OCI-LY3 (cell line): Measurements from ENCODE around the gene PKHD1.

ENCODE experiments used
- H2AFZ ChIP-seq: fragments of 200-600, 300-600 bp; shearing (Covaris generic); 2 replicates; pipeline ENCODE4 v1.6.0; 2014; ENCODE audit warnings: antibody characterized with exemption, low read depth, low read length
- H3K27ac ChIP-seq: fragments of 200-600, 300-600 bp; sonication (generic); 2 replicates; pipeline ENCODE4 v1.5.1; 2014; ENCODE audit warnings: mild to moderate bottlenecking, low read length, moderate library complexity, mixed read lengths
- H3K27me3 ChIP-seq: fragments of 200-600, 300-600 bp; sonication (generic); 2 replicates; pipeline ENCODE4 v1.6.1; 2014; ENCODE audit warnings: low read depth, low read length, mixed read lengths
- H3K36me3 ChIP-seq: fragments of 200-600, 300-600 bp; sonication (generic); replicated peaks from 2 replicates; pipeline ENCODE3; 2014; ENCODE audit warnings: low read depth, low read length, mixed read lengths
- H3K4me1 ChIP-seq: fragments of 300-600, 200-600 bp; sonication (generic); 2 replicates; pipeline ENCODE4 v1.6.1; 2014; ENCODE audit warnings: low read length, mixed read lengths
- H3K4me2 ChIP-seq: fragments of 200-600, 300-600 bp; sonication (generic); 2 replicates; pipeline ENCODE4 v1.6.1; 2014; ENCODE audit warnings: low read length, mixed read lengths
- H3K4me3 ChIP-seq: fragments of 300-600, 200-600 bp; sonication (generic); 2 replicates; pipeline ENCODE4 v1.5.1; 2014; ENCODE audit warnings: antibody characterized with exemption, mild to moderate bottlenecking, low read length, moderate library complexity
- H3K79me2 ChIP-seq: fragments of 300-600, 200-600 bp; shearing (Covaris generic); 2 replicates; pipeline ENCODE4 v1.6.1; 2014; ENCODE audit warnings: mild to moderate bottlenecking, low read length, mixed read lengths
- H3K9ac ChIP-seq: fragments of 300-600, 200-600 bp; shearing (Covaris generic); 2 replicates; pipeline ENCODE4 v1.6.0; 2014; ENCODE audit warnings: mild to moderate bottlenecking, low read length, moderate library complexity
- H3K9me3 ChIP-seq: fragments of 200-600, 300-600 bp; shearing (Covaris generic); 2 replicates; pipeline ENCODE4 v1.6.1; 2014; ENCODE audit warnings: low read length, mixed read lengths; ENCODE audit not compliant: insufficient read depth
- H4K20me1 ChIP-seq: fragments of 200-600, 300-600 bp; sonication (generic); 2 replicates; pipeline ENCODE4 v1.6.1; 2016; ENCODE audit warnings: low read length, mixed read lengths; ENCODE audit not compliant: insufficient read depth
- CTCF ChIP-seq: fragments of 200-600, 300-600 bp; sonication (generic); IDR thresholded peaks from 2 replicates; pipeline ENCODE4 v1.5.1; 2014; ENCODE audit warnings: antibody characterized with exemption, low read length, low read depth
- EZH2phosphoT487 ChIP-seq: fragments of 200-600 bp; shearing (Covaris generic); IDR thresholded peaks from 2 replicates; pipeline ENCODE4 v1.6.1; 2018; ENCODE audit warnings: antibody characterized with exemption, mixed run types, low read depth

Gene PKHD1

GRCh38 chr6:51678274-51678673, 409.1 kb downstream of the PKHD1 start:
- no peak overlapping the region for H3K4me2 ChIP-seq
- TF ChIP-seq EZH2phosphoT487 (no peak), CTCF (no peak)
- H3K4me1 ChIP-seq: peaks cover 4% of the 10 kb centered on the region; the same call in 1 of the 2 replicates

GRCh38 chr6:51675922-51676275, 411.5 kb downstream of the PKHD1 start:
- TF ChIP-seq EZH2phosphoT487 (no peak), CTCF (no peak)
- no peaks in the 10 kb centered on the region for H4K20me1 ChIP-seq
- H3K36me3 ChIP-seq: no peaks in the 10 kb centered on the region
- no peaks in the 10 kb centered on the region for H3K9me3 ChIP-seq
- peaks cover 4% of the 10 kb centered on the region; the same call in 1 of the 2 replicates for H3K4me1 ChIP-seq
- no peaks in the 10 kb centered on the region for H3K27me3 ChIP-seq
- H3K79me2 ChIP-seq: no peaks in the 10 kb centered on the region
- no peak overlapping the region for H3K4me3 ChIP-seq
- no peak overlapping the region for H3K9ac ChIP-seq
- no peak overlapping the region for H3K4me2 ChIP-seq
- no peak overlapping the region for H3K27ac ChIP-seq
- no peak overlapping the region for H2AFZ ChIP-seq

More at GRCh38 chr6:51678274-51678673, 409.1 kb downstream of the PKHD1 start:
- Histone ChIP-seq H3K9ac (no peak overlapping the region), H3K27ac (no peak overlapping the region), H2AFZ (no peak overlapping the region), H3K4me3 (no peak overlapping the region), H4K20me1 (no peaks in the 10 kb centered on the region), H3K27me3 (no peaks in the 10 kb centered on the region), H3K36me3 (no peaks in the 10 kb centered on the region), H3K9me3 (no peaks in the 10 kb centered on the region), H3K79me2 (no peaks in the 10 kb centered on the region)

GRCh38 chr6:51675020-51675921, 412.1 kb downstream of the PKHD1 start:
- Histone ChIP-seq H3K27me3 (no peaks in the 10 kb centered on the region), H3K79me2 (no peaks in the 10 kb centered on the region), H3K9ac (no peak overlapping the region), H3K4me3 (no peak overlapping the region), H3K27ac (no peak overlapping the region), H4K20me1 (no peaks in the 10 kb centered on the region), H2AFZ (no peak overlapping the region), H3K9me3 (no peaks in the 10 kb centered on the region), H3K4me2 (no peak overlapping the region), H3K4me1 (peaks cover 4% of the 10 kb centered on the region; the same call in 1 of the 2 replicates), H3K36me3 (no peaks in the 10 kb centered on the region)
- TF ChIP-seq EZH2phosphoT487 (no peak), CTCF (no peak)

- H3K9ac ChIP-seq: no peak overlapping the region
- H2AFZ ChIP-seq: no peak overlapping the region
- H3K4me3 ChIP-seq: no peak overlapping the region
- H3K36me3 ChIP-seq: no peaks in the 10 kb centered on the region
- no peaks in the 10 kb centered on the region for H4K20me1 ChIP-seq
- no peaks in the 10 kb centered on the region for H3K9me3 ChIP-seq
- TF ChIP-seq EZH2phosphoT487 (no peak), CTCF (no peak)
- H3K27me3 ChIP-seq: no peaks in the 10 kb centered on the region
- no peak overlapping the region for H3K4me2 ChIP-seq
- H3K4me1 ChIP-seq: no peaks in the 10 kb centered on the region
- H3K27ac ChIP-seq: no peak overlapping the region
- no peaks in the 10 kb centered on the region for H3K79me2 ChIP-seq
These were observed 423.9 kb downstream of the PKHD1 start for GRCh38 chr6:51663525-51663924.
